ENCODE data around the gene TP73.

The TP73 gene

GRCh38 chr1:3651930-3652547, at the start of gene TP73:
Gene TP73, plus strand, starts transcription at chr1:3652516. Its CDS starts 29,850 bp downstream, at chr1:3682366.
- no peak for DNase-seq

GRCh38 chr1:3603156-3603555, 49.2 kb upstream of the TP73 start:
- no peak for DNase-seq

- DNase-seq = no peak
These were observed 48.5 kb upstream of the TP73 start for GRCh38 chr1:3603571-3604467.

- DNase-seq = no peak
These were observed 47.8 kb upstream of the TP73 start for GRCh38 chr1:3604468-3604974.

GRCh38 chr1:3604997-3605823, 47.1 kb upstream of the TP73 start:
- DNase-seq = no peak

GRCh38 chr1:3606779-3607702, 45.3 kb upstream of the TP73 start:
- no peak for DNase-seq

- DNase-seq = no peak
These were observed 44.6 kb upstream of the TP73 start for GRCh38 chr1:3607703-3608065.

GRCh38 chr1:3608154-3608553, 44.2 kb upstream of the TP73 start:
- no peak for DNase-seq

- DNase-seq = no peak
These were observed 43.1 kb upstream of the TP73 start for GRCh38 chr1:3609016-3609768.

GRCh38 chr1:3609769-3610526, 42.4 kb upstream of the TP73 start:
- no peak for DNase-seq

GRCh38 chr1:3610527-3611169, 41.7 kb upstream of the TP73 start:
- DNase-seq = no peak

- peak in 1 of 2 experiments; percentile 48 for DNase-seq
These were observed 40.9 kb upstream of the TP73 start, which contains the start of gene MEGF6 for GRCh38 chr1:3611170-3612019. Gene MEGF6, minus strand, starts transcription at chr1:3611508. Its CDS starts 240 bp downstream, at chr1:3611268.

GRCh38 chr1:3612123-3612522, 40.2 kb upstream of the TP73 start:
- no peak for DNase-seq

GRCh38 chr1:3614755-3615742, 37.3 kb upstream of the TP73 start:
- DNase-seq = no peak

- no peak for DNase-seq
These were observed 35.5 kb upstream of the TP73 start for GRCh38 chr1:3616861-3617260.

- no peak for DNase-seq
These were observed 34.4 kb upstream of the TP73 start for GRCh38 chr1:3617806-3618345.

- no peak for DNase-seq
These were observed 33.8 kb upstream of the TP73 start for GRCh38 chr1:3618531-3618880.
